ENCODE results near the gene RHBDF1.

The RHBDF1 gene

GRCh38 chr16:55571-56136, 16.8 kb downstream of the RHBDF1 start:
- DNase-seq = no peak
- Histone ChIP-seq H3K9me2 (replicated peaks; ENCODE audit: insufficient read depth, low read length) (no peaks in the 10 kb centered on the region), H4K20me1 (ENCODE audit: insufficient read depth, low read length) (no peaks in the 10 kb centered on the region), H3K9me3 (replicated peaks; ENCODE audit: insufficient read depth, low read length) (no peaks in the 10 kb centered on the region), H3K79me2 (ENCODE audit: low read length) (peaks cover 44% of the 10 kb centered on the region), H3K36me3 (replicated peaks; ENCODE audit: insufficient read depth, low read length) (peaks cover 7% of the 10 kb centered on the region; the same call in 1 of the 2 replicates), H3K27me3 (replicated peaks; ENCODE audit: insufficient read depth, low read length) (no peaks in the 10 kb centered on the region), H2AFZ (ENCODE audit: low read length) (no peak overlapping the region), H3K4me2 (ENCODE audit: low read depth, low read length) (no peak overlapping the region), H3K9ac (ENCODE audit: low read length) (no peak overlapping the region), H3K27ac (ENCODE audit: low read length) (no peak overlapping the region), H3K4me1 (ENCODE audit: low read length) (peaks cover 7% of the 10 kb centered on the region; the same call in 1 of the 2 replicates), H3K4me3 (ENCODE audit: low read length) (no peak overlapping the region), H3F3A (ENCODE audit: insufficient read depth, low read length) (peaks cover 8% of the 10 kb centered on the region)
- no peak for TF ChIP-seq CTCF (IDR thresholded peaks at IDR 0.05; ENCODE audit: low read length)
- TF ChIP-seq EZH2phosphoT487 (IDR thresholded peaks at IDR 0.05; ENCODE audit: low read length) = no peak
- no peak for TF ChIP-seq EZH2 (optimal IDR thresholded peaks at IDR 0.05; ENCODE audit: low read depth, low read length)

GRCh38 chr16:54237-54581, 18.2 kb downstream of the RHBDF1 start:
- TF ChIP-seq CTCF (IDR thresholded peaks at IDR 0.05; ENCODE audit: low read length) (no peak), EZH2phosphoT487 (IDR thresholded peaks at IDR 0.05; ENCODE audit: low read length) (no peak), EZH2 (optimal IDR thresholded peaks at IDR 0.05; ENCODE audit: low read depth, low read length) (no peak)
- H3K9me2 ChIP-seq (replicated peaks; ENCODE audit: insufficient read depth, low read length) = no peaks in the 10 kb centered on the region
- H3K4me3 ChIP-seq (ENCODE audit: low read length) = peak overlapping the region; percentile 78
- peaks cover 57% of the 10 kb centered on the region for H3K79me2 ChIP-seq (ENCODE audit: low read length)
- DNase-seq = no peak
- peak overlapping the region; percentile 76 for H3K9ac ChIP-seq (ENCODE audit: low read length)
- H3K9me3 ChIP-seq (replicated peaks; ENCODE audit: insufficient read depth, low read length) = no peaks in the 10 kb centered on the region
- H3F3A ChIP-seq (ENCODE audit: insufficient read depth, low read length) = peaks cover 8% of the 10 kb centered on the region
- peak overlapping the region; percentile 73 for H2AFZ ChIP-seq (ENCODE audit: low read length)
- peaks cover 7% of the 10 kb centered on the region; the same call in 1 of the 2 replicates for H3K36me3 ChIP-seq (replicated peaks; ENCODE audit: insufficient read depth, low read length)
- H4K20me1 ChIP-seq (ENCODE audit: insufficient read depth, low read length) = no peaks in the 10 kb centered on the region
- peak overlapping the region; percentile 71 for H3K4me2 ChIP-seq (ENCODE audit: low read depth, low read length)
- peak overlapping the region; percentile 5; the same call in 1 of the 2 replicates for H3K27ac ChIP-seq (ENCODE audit: low read length)
- no peaks in the 10 kb centered on the region for H3K27me3 ChIP-seq (replicated peaks; ENCODE audit: insufficient read depth, low read length)
- peaks cover 7% of the 10 kb centered on the region; the same call in 1 of the 2 replicates for H3K4me1 ChIP-seq (ENCODE audit: low read length)

- Histone ChIP-seq H3K9me3 (replicated peaks; ENCODE audit: insufficient read depth, low read length) (no peaks in the 10 kb centered on the region), H3K9me2 (replicated peaks; ENCODE audit: insufficient read depth, low read length) (no peaks in the 10 kb centered on the region), H3K4me1 (ENCODE audit: low read length) (peaks cover 7% of the 10 kb centered on the region; the same call in 1 of the 2 replicates), H3K9ac (ENCODE audit: low read length) (peak within 1 kb of the TSS; percentile 76), H3K27ac (ENCODE audit: low read length) (peak within 1 kb of the TSS; percentile 74), H3F3A (ENCODE audit: insufficient read depth, low read length) (peaks cover 8% of the 10 kb centered on the region), H3K4me3 (ENCODE audit: low read length) (peak within 1 kb of the TSS; percentile 81), H3K36me3 (replicated peaks; ENCODE audit: insufficient read depth, low read length) (peaks cover 7% of the 10 kb centered on the region; the same call in 1 of the 2 replicates), H3K4me2 (ENCODE audit: low read depth, low read length) (peak within 1 kb of the TSS; percentile 71), H4K20me1 (ENCODE audit: insufficient read depth, low read length) (no peaks in the 10 kb centered on the region), H3K27me3 (replicated peaks; ENCODE audit: insufficient read depth, low read length) (no peaks in the 10 kb centered on the region), H2AFZ (ENCODE audit: low read length) (peak within 1 kb of the TSS; percentile 73), H3K79me2 (ENCODE audit: low read length) (peaks cover 59% of the 10 kb centered on the region)
- peak; percentile 98 for DNase-seq
- TF ChIP-seq CTCF (IDR thresholded peaks at IDR 0.05; ENCODE audit: low read length) = no peak
- TF ChIP-seq EZH2 (optimal IDR thresholded peaks at IDR 0.05; ENCODE audit: low read depth, low read length) = no peak
- no peak for TF ChIP-seq EZH2phosphoT487 (IDR thresholded peaks at IDR 0.05; ENCODE audit: low read length)
Measured at GRCh38 chr16:53346-54236, 18.8 kb downstream of the RHBDF1 start, which contains the start of the genes POLR3K and SNRNP25. Gene POLR3K, minus strand, starts transcription at chr16:53608. Its CDS starts 22 bp downstream, at chr16:53586. Gene SNRNP25, plus strand, starts transcription at chr16:53828. Its CDS starts 189 bp downstream, at chr16:54017.
